KOPT-K1 (cell line): ENCODE data around the gene IQCB1.
A peak's percentile ranks its signal among the peaks of the same experiment; 100 is the strongest.
"Not testable (repeated sequence)": the region's sequence is repeated elsewhere in the genome, so short reads cannot be mapped to it uniquely, and the experiment has no call there.

Experiments
- H3K27ac ChIP-seq: fragments of 200-600 bp; sonication (generic); 2 replicates; pipeline ENCODE4 v1.5.1; 2016; ENCODE audit warnings: antibody characterized with exemption, mild to moderate bottlenecking, low read depth, low read length; ENCODE audit not compliant: poor library complexity, severe bottlenecking
- H3K36me3 ChIP-seq: fragments of 200-600 bp; sonication (generic); 2 replicates; pipeline ENCODE4 v1.5.1; 2017; ENCODE audit warnings: antibody characterized with exemption, mild to moderate bottlenecking, low read length, moderate library complexity; ENCODE audit not compliant: insufficient read depth
- H3K9me3 ChIP-seq: fragments of 200-600 bp; sonication (generic); 2 replicates; pipeline ENCODE4 v1.5.1; 2017; ENCODE audit warnings: antibody characterized with exemption, low read length, mild to moderate bottlenecking; ENCODE audit not compliant: insufficient read depth, poor library complexity, severe bottlenecking

The IQCB1 gene

GRCh38 chr3:121835465-121835801 is 573 bp upstream of the IQCB1 start:
- Histone ChIP-seq H3K36me3 (peaks cover 30% of the 10 kb centered on the region), H3K9me3 (no peaks in the 10 kb centered on the region), H3K27ac (peak overlapping the region; percentile 85)

- Histone ChIP-seq H3K27ac (peak overlapping the region; percentile 85), H3K9me3 (no peaks in the 10 kb centered on the region), H3K36me3 (peaks cover 37% of the 10 kb centered on the region)
Observed at GRCh38 chr3:121834157-121834670, 646 bp downstream of the IQCB1 start.

- Histone ChIP-seq H3K27ac (no peak overlapping the region), H3K9me3 (peaks cover 27% of the 10 kb centered on the region), H3K36me3 (peaks cover 97% of the 10 kb centered on the region)
Observed at GRCh38 chr3:121822973-121823372, 11.9 kb downstream of the IQCB1 start.

- Histone ChIP-seq H3K9me3 (peaks cover 40% of the 10 kb centered on the region), H3K36me3 (peaks cover 97% of the 10 kb centered on the region), H3K27ac (no peak overlapping the region)
Observed at GRCh38 chr3:121821421-121822199, 13.2 kb downstream of the IQCB1 start.

- Histone ChIP-seq H3K36me3 (peaks cover 91% of the 10 kb centered on the region), H3K27ac (no peak overlapping the region), H3K9me3 (peaks cover 48% of the 10 kb centered on the region)
Observed at GRCh38 chr3:121819236-121819635, 15.6 kb downstream of the IQCB1 start.

DNA sequence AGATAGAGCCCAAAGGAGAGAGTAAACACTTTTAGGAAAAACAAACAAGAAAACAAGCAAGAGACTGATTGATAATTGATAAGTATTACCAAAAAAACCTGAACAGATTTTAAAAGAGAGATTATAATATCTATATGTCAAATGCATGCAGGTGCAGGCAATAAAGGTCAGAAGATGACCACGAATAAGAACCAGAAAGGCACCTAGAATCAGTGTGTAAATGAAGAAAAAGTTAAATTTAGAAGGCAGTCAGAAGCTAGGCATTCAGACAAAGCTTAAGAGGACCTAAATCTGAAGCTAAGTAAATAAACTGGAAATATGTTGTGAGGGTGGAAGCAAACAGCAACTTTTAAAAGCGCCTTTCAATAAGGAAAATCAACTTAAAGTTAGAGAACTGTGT is 16.3 kb downstream of the IQCB1 start:
- peaks cover 85% of the 10 kb centered on the region for H3K36me3 ChIP-seq
- H3K27ac ChIP-seq = no peak overlapping the region

DNA sequence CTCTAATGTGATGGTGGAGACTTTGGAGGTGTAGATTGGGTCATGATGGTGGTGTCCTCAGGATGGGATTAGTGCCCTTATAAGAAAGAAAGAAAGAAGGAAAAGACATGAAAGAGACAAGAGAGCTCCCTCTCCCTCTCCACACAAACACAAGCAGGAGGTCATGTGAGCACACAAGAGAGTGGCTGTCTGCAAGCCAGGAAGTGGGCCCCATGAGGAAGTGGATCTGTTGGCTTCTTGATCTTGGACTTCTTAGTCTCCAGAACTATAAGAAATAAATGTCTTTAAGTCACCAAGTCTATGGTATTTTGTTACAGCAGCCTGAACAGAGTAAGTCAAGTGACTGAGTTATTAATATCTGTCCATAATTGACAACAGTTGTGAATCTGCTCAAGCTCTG is 17.1 kb downstream of the IQCB1 start:
- no peak overlapping the region for H3K27ac ChIP-seq
- peaks cover 77% of the 10 kb centered on the region for H3K36me3 ChIP-seq
- peaks cover 33% of the 10 kb centered on the region for H3K9me3 ChIP-seq

More for the DNA sequence above, 16.3 kb downstream of the IQCB1 start:
- H3K9me3 ChIP-seq = peaks cover 42% of the 10 kb centered on the region

- Histone ChIP-seq H3K27ac (no peak overlapping the region), H3K9me3 (no peaks in the 10 kb centered on the region), H3K36me3 (peaks cover 83% of the 10 kb centered on the region)
Observed at GRCh38 chr3:121809249-121809648, 25.6 kb downstream of the IQCB1 start.

DNA sequence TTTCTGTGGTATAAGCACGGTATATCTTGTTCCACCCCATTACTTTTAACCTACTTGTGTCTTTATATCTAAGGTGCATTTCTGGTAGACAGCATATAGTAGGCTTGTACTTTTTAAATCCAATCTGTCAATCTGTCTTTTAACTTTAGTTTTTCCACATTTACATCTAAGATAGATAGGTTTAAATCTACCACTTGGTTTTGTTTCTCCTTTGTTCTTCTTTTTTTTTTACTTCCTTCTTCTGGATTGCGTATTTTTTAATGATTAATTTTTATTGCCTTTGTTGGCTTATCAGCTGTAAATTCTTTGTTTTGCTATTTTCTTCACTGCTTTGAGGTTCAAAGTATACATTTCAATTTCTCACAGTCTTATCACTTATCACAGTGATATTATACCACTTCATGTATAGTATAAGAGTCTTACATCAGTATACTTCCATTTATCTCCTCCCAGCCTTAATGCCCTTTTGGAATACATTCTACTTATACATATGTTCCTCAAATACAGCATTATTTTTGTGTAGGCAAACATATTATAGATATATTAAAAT is 31.0 kb downstream of the IQCB1 start:
- peaks cover 98% of the 10 kb centered on the region for H3K36me3 ChIP-seq
- no peaks in the 10 kb centered on the region for H3K9me3 ChIP-seq
- no peak overlapping the region for H3K27ac ChIP-seq

GRCh38 chr3:121800906-121801305 is 34.0 kb downstream of the IQCB1 start:
- H3K27ac ChIP-seq = no peak overlapping the region
- peaks cover 96% of the 10 kb centered on the region for H3K36me3 ChIP-seq

DNA sequence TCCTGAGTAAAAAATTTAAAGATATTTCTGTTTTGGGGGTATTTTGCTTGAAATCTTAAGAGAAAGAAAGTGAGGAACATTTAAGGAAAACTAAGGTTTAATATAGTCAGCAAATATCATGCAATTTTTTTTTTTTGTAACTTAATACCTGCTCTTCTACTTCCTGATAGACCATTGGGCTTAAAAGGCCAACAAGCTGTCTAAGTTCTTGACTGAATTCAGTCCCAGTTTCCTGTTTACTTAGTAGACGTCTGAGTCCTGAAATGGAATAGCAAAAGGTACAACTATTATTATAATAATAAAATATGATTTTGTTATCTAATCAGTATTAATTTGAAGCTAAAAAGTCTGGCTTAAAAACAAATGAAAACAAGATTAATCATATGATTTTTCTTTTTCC is 37.9 kb downstream of the IQCB1 start:
- H3K27ac ChIP-seq = no peak overlapping the region
- peaks cover 96% of the 10 kb centered on the region for H3K36me3 ChIP-seq
- H3K9me3 ChIP-seq = no peaks in the 10 kb centered on the region

More at GRCh38 chr3:121800906-121801305, 34.0 kb downstream of the IQCB1 start:
- no peaks in the 10 kb centered on the region for H3K9me3 ChIP-seq

DNA sequence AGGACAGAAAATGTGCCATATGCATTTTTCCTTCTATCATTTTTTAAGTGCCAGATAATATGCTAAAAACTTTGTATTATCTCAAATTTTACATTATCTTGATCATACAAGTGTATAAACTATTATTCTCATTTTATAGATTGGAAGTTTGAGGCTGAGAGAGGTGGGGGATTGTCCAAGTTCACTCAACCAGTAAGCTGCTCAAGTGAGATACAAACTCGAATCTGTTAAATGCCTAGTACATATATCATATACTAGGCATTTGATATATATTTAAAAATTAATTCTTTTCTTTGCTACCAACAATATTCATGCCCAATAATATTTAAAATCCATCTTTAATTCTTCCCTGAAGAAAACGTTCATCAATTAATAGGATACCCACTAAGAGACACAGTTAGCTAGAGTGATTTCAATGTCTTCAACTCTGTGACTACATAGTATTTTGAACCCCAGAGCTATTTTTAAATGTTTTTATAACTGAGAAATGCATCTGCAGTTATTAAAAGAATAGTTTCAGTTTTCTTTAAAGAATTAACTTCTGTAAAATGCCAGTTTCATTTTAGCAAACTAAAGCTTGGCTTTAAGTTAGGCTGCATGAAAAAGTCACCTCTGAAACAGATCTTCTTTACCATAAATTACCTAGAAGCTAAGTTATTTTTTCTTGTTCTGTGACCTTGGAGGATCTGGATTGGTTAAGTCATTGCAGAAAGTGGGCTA is 40.4 kb downstream of the IQCB1 start:
- peaks cover 97% of the 10 kb centered on the region for H3K36me3 ChIP-seq
- H3K27ac ChIP-seq = no peak overlapping the region
- H3K9me3 ChIP-seq = no peaks in the 10 kb centered on the region

DNA sequence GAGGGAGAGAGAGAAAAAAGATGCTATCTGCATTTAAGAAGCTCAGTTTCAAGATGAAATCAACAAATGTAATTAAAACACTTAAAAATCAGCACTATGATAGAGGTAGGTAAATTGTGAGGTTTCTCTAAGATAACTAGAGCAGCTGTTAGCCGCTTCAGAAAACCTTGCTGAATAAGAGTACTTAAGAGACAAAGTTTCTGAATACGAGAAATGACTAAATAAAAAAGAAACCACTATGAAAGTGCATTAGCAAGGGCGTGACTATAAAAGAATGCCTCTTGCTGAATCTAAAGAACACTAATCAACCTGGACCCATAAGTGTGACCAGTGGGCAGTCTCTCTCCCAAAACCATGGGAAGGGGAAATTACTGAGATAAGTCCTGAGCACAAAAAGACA is 41.8 kb downstream of the IQCB1 start:
- Histone ChIP-seq H3K36me3 (peaks cover 97% of the 10 kb centered on the region), H3K27ac (no peak overlapping the region), H3K9me3 (no peaks in the 10 kb centered on the region)

- Histone ChIP-seq H3K36me3 (peaks cover 99% of the 10 kb centered on the region), H3K27ac (no peak overlapping the region)
Observed at GRCh38 chr3:121786485-121786884, 48.4 kb downstream of the IQCB1 start.

DNA sequence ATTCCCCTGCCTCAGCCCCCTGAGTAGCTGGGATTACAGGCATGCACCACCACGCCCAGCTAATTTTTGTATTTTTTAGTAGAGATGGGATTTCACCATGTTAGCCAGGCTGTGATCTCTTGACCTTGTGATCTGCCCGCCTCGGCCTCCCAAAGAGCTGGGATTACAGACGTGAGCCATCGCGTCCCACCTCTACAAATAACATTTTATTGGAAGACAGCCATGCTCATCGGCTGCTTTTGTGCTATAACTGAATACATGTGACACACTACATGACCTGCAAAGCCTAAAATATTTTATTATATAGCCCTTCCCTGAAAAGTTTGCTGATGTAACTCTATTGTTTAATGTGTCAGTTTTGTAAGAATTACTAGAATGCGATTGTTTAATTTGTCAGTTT is 52.1 kb downstream of the IQCB1 start:
- H3K36me3 ChIP-seq = peaks cover 100% of the 10 kb centered on the region
- not testable (repeated sequence) for H3K27ac ChIP-seq

More at GRCh38 chr3:121786485-121786884, 48.4 kb downstream of the IQCB1 start:
- H3K9me3 ChIP-seq = no peaks in the 10 kb centered on the region

More for the DNA sequence above, 52.1 kb downstream of the IQCB1 start:
- H3K9me3 ChIP-seq = not testable (repeated sequence)
